Panc1 (cell line): Measurements from ENCODE around the gene TESK2.

Experiments used
- CTCF ChIP-seq: fragments of 450-650 bp; IDR thresholded peaks from 2 replicates; pipeline ENCODE4 v1.5.1; 2017; ENCODE audit warnings: mild to moderate bottlenecking
- POLR2AphosphoS5 ChIP-seq: IDR thresholded peaks from 2 replicates; pipeline ENCODE4 v1.6.1; 2012; ENCODE audit warnings: mild to moderate bottlenecking, low read depth, low read length, moderate library complexity

DNA sequence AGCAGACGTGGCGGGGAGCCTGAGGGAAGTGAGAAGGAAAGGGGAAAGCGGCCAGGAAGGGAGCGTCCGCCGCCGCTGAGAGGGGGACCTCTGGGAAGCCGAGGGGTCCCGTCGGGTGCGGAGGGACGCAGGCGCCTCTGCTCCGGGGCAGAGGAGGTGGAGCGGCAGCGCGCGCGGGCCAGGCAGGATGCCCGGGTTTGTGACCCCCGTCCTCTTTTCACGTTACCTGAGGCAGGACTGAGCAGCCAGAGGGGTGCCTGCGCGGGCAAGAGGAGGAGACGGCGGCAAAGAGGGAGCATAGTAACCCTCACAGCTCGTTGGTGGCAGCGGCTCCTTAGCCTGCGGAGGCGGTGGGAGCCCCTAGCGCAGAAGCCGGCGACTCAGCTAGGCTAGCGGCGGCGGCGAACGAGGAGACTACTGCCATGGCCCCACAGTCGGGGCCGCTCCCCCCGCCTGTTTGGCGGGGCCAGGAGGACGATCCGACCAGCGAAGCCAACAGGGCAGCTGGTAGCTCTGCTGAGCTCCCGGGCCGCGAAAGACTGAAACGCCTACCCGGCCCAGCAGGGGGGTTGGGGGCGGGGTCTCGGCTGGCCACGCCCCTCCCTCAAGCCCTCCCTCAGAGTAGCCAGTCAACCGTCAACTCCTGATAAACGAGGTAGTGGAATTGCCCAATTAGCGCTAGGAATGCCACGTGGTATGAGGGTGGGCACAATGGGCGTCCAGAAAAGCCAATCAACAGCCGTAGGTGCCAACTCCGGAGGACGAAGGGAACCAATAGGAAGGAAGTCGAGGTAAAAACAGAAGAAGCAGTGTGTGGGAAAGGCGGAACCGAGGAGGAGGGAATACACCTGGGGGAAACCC is at the start of gene TESK2:
- TF ChIP-seq CTCF, result no peak
- no peak for TF ChIP-seq POLR2AphosphoS5
